ENCODE measurements around the gene LSG1.
"Not testable (repeated sequence)": the region's sequence is repeated elsewhere in the genome, so short reads cannot be mapped to it uniquely, and the experiment has no call there.

The LSG1 gene

DNA sequence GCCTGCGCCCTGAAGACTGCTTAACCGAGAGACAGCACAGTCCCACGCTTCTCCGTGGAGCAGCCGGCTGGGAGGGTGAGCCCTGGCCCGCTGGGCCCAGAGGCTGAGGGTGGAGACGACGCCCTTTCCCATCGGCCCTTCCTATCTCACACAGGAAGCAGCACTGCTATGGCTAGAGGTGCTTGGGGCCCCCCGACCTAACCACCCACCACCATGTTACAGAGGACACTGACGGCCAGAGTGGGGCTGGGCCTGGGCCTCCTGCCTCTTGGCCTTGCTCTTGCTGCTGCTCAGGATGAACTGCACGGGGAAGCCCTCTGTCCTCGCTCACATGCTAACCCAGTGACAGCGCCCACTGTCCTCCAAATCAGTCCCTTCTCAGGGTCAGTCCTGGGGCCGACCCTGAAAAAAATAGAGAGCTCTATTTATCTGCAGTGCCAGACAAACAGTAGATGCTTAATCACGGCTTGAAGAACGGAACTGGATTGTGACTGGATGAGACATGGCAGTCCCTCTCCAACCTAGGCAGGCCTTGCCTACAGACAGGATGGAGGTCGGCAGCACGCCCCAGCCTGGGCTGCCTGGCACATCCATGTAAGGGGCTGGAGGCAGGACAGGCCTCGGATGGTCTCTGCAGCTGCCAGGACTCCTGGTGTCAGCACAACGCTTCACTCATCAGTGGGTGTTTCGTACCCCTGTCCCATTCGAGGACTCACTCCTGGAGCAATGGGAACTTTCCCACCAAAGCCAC is 53.0 kb downstream of the LSG1 start:
- DNase-seq (ENCODE audit: low read depth, low spot score): no peak

GRCh38 chr3:194617827-194618226 is 54.2 kb downstream of the LSG1 start:
- DNase-seq (ENCODE audit: low read depth, low spot score): no peak

- DNase-seq (ENCODE audit: low read depth, low spot score): no peak
Observed at GRCh38 chr3:194617143-194617671, 54.8 kb downstream of the LSG1 start.

- no peak for DNase-seq (ENCODE audit: low read depth, low spot score)
Observed at GRCh38 chr3:194615226-194615625, 56.8 kb downstream of the LSG1 start.

DNA sequence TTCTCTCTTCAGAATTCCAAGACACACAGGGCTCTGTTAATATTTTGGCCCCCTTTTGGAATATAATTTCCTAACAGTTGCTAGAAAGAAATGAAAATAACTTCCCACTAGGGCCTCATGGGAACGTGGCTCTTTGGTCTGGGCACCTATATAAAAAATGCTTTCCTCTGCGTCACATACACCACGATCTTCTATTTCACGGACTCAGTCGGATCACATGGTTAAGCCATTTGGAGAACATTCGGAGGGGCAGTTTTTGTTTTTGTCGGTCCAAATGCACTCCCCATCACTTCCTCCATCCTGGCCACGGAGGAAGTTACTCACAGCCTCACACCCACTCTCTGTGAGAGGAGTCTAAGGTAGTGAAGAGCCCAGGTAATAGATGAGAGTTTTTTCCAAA is 59.8 kb downstream of the LSG1 start:
- no peak for DNase-seq (ENCODE audit: low read depth, low spot score)

GRCh38 chr3:194610689-194611088 is 61.3 kb downstream of the LSG1 start:
- no peak for DNase-seq (ENCODE audit: low read depth, low spot score)

DNA sequence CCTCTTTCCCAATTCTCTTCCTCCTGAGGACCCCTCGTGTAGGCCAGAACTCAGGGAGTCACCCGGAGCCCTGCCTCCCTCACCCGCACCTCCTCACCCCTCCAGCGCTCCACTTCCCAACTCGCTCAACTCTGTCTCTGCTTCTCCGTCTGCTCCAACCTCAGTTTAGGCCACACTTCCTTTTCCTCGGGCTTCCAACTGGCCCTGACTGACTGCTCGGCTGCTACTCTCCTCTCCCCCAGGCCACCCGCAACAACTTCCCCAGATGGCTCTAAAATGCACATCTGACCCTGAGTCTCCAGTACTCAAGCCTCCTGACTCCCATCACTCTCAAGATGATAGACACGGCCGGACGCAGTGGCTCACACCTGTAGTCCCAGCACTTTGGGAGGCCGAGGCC is 62.4 kb downstream of the LSG1 start:
- no peak for DNase-seq (ENCODE audit: low read depth, low spot score)

- DNase-seq (ENCODE audit: low read depth, low spot score): no peak
Observed at GRCh38 chr3:194608981-194609380, 63.0 kb downstream of the LSG1 start.

DNA sequence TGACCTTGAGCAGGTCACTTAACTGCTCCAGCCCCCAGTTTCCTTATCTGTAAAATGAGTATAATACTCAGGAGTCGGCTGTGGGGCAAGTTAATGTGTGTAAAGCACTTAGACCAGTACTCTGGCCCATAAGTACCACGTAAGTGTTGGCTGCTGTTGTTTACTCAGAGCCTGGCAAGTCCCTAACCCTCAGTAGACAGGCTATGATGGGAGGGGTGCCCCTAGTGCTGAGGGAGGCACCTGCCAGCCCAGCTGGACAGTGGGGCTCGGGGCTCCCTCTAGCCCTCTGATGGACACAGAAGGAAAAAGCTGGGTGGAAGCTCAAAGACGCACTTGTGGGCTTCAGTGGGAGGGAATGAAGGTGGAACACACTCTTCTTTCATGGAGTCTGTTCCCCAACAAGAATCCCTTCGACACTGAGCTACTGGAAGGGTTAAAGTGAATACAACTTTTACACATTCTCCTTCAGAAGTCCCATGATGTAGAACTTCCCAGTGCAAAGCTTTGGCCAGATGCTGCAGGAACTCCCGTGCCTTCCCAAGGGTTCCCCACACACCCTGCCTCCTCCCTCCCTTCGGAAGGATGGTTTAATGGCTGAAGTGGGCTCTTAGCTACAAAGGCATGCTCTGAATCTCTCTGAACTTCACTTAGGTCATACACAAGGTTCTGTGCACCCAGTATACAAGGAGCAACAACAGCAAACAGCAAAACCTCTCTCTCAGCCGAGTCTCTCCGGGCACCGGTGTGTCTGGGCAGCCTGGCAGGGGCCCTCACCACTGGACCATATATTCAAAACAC is 64.2 kb downstream of the LSG1 start:
- no peak for DNase-seq (ENCODE audit: low read depth, low spot score)

GRCh38 chr3:194606941-194607340 is 65.0 kb downstream of the LSG1 start:
- DNase-seq (ENCODE audit: low read depth, low spot score): no peak

DNA sequence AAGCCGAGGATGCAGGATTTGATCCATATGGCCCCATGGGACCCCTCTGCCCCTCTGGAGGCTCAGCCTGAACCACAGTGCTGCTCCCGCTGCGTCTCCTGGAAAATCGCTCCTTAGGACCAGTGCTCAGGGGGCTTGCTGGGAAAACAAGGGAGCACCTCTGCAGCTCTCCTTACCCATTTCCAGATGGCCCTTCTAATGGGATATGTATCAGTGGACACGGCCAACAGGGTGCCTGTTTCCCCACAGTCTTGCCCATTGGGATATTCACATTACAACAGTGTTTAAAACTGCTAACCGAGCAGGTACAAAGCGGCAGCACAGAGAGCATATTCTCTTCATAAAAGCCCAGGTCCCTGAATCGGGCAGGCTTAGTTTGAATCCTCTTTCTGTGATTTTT is 65.8 kb downstream of the LSG1 start:
- no peak for DNase-seq (ENCODE audit: low read depth, low spot score)

GRCh38 chr3:194605314-194605713 is 66.7 kb downstream of the LSG1 start:
- DNase-seq (ENCODE audit: low read depth, low spot score): not testable (repeated sequence)

GRCh38 chr3:194604837-194605236 is 67.2 kb downstream of the LSG1 start:
- DNase-seq (ENCODE audit: low read depth, low spot score): no peak

- DNase-seq (ENCODE audit: low read depth, low spot score): no peak
Observed at GRCh38 chr3:194604126-194604525, 67.9 kb downstream of the LSG1 start.

DNA sequence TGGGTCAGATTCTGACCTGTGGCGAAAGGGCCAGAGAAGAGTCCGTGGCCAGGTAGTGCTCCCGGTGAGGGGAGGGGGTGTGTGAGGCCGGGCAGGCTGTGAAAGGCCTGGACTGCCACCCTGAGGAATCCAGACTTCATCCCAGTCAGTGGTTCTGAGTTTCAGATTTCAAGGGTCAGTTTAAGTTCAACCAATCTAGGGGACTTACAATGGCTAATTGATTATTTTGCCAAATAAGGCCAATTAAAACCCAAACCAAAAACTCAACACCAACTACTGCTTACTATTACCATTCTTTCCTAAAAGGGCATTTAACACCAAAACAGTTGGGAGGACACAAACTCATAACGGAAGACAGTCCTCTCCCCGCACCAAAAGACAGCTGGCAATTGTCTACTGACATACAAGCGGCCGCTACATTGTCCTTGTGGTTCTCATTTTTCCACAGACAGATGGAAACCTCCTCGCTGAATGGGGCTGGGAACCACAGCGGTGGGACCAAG is 69.3 kb downstream of the LSG1 start:
- DNase-seq (ENCODE audit: low read depth, low spot score): no peak

DNA sequence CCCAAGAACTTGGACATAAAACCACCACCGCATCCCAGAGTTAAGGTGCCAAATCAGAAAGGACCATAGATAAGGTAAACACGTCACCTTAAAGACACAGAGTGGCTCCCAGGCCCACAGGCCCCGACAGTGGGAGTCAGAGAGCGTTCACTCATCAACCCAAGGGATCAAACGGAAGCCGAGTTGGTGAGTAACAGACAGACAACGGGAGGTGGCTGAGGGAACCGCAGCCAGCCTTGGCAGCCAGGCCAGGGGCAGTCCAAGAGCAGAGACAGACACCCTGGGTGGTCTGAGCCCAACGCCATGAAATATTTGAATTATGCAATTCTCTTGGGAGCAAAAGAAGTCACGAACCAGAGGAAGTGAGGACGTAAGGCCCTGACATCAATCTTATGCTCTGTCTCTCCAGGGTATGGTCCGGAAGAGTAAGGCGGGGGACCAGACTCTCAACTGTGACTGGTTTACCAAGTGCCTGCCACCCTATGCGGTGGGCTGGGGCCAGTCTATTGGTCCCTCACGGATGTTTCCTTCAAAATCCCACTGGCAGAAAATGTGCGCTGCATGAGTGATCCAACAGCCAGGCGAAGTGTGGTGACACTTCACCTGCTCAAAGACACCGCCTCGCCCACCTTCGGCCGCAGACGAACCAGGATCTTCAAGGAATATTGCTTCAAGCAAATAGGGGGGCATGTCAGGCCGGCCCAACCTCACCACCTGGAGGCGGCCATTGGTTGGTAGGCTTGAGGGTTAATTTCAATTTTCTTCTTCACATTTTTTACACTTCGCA is 73.0 kb downstream of the LSG1 start:
- DNase-seq (ENCODE audit: low read depth, low spot score): no peak

- no peak for DNase-seq (ENCODE audit: low read depth, low spot score)
Observed at GRCh38 chr3:194596906-194597305, 75.1 kb downstream of the LSG1 start.

DNA sequence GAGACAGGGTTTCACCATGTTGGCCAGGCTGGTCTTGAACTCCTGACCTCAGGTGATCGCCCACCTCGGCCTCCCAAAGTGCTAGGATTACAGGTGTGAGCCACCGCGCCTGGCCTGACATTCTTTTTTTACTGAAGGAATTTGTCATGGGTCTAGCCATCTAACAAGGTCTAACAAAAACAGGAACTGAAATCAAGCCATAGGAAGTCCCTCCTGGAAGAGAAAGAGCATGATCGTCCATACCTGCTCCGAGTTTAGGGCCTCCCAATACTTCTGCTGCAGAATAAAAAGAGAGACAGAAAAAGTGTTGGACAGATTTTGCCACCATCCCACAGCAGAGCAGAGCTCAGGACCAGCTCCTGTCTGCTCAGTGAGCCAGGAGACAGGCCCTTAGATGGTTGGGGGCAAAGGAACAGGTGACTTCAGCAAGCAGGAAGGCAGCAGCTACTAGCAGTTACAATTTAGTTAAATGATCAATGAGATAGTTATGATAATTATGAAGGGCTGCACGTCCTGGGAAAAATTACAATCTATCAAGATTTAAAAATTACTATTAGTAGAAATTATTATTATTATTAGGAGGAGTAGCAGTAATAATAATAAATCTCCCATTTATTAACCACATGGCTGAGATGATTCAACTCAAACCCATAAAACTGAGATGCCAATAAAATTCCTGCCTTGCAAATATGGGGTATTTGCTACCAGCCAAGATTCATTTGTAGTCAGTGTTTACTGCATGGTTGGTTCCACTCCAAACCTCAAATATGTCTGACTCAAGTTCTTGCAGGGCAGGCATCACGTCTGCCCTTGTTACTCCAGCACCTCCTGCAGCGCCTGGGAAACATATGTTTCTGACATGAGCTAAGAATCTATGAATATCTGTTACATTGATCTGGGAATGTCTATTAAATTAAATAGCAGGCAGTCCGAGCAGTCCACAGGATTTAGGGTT is 78.9 kb downstream of the LSG1 start:
- DNase-seq (ENCODE audit: low read depth, low spot score): no peak

All from activated CD4-positive, CD25-positive, alpha-beta regulatory T cell treated with anti-CD3 and anti-CD28 coated beads, Interleukin-2, amount 50 U/mL, for 16 hours (primary cell).